ENCODE results near the gene TRPV6. TPM values are rescaled to one million over a fixed set of nuclear protein-coding genes. Genes with fewer than 3 reads are reported as not detected.
A peak's percentile ranks its signal among the peaks of the same experiment; 100 is the strongest.

TRPV6 gene
- total and polyA plus RNA-seq, 2 donors from 2014 or later = 4.4 to 5.5 TPM

DNA sequence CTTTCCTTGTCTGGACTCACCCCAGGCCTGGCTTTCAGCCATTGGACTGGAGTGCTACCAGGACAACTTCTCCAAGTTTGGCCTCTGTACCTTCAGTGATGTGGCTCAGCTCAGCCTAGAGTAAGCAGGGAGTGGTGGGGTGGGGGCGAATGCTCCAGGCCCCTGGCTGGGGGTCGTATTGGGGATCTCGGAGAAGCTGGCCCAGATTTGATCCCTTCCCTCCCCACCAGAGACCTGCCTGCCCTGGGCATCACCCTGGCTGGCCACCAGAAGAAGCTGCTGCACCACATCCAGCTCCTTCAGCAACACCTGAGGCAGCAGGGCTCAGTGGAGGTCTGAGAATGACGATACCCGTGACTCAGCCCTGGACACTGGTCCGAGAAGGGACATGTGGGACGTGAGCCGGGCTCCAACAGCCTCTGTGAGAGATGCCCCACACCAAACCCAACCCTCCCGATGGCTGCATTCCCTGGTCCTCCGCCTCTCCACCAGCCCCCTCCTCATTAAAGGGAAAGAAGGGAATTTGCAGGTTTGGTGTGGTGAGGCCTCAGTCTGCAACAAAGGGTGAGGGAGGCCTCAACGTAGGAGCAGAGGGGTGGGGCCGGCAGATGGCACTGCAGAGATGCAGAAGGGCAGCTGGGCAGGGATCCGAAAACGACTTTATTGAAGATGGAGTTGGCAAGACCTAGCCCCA lies 14.8 kb downstream of the TRPV6 start:
- no peak overlapping the region for H3K9ac ChIP-seq (ENCODE audit: low read length in 3 of 3)
- TF ChIP-seq, protein P1, sequence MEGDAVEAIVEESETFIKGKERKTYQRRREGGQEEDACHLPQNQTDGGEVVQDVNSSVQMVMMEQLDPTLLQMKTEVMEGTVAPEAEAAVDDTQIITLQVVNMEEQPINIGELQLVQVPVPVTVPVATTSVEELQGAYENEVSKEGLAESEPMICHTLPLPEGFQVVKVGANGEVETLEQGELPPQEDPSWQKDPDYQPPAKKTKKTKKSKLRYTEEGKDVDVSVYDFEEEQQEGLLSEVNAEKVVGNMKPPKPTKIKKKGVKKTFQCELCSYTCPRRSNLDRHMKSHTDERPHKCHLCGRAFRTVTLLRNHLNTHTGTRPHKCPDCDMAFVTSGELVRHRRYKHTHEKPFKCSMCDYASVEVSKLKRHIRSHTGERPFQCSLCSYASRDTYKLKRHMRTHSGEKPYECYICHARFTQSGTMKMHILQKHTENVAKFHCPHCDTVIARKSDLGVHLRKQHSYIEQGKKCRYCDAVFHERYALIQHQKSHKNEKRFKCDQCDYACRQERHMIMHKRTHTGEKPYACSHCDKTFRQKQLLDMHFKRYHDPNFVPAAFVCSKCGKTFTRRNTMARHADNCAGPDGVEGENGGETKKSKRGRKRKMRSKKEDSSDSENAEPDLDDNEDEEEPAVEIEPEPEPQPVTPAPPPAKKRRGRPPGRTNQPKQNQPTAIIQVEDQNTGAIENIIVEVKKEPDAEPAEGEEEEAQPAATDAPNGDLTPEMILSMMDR (IDR thresholded peaks at IDR 0.05; ENCODE audit: borderline replicate concordance, extremely low read depth, insufficient read depth) = no peak
- FAIRE-seq (no peak), DNase-seq (peak in 2 of 5 donors; percentile 7 to 20)
- H3K27me3 ChIP-seq (ENCODE audit: control insufficient read depth, insufficient read depth, low read length) = no peaks in the 10 kb centered on the region
- no peaks in the 10 kb centered on the region for H3K9me3 ChIP-seq (ENCODE audit: control insufficient read depth in 2 of 3, insufficient read depth in 1 of 3, low read length in 3 of 3)
- intact Hi-C loops (cut with DNase I) = no loop called here
- H3K4me1 ChIP-seq (ENCODE audit: control insufficient read depth in 2 of 3, insufficient read depth in 2 of 3, low read depth in 1 of 3, low read length in 3 of 3) = no peaks in the 10 kb centered on the region
- H3K27ac ChIP-seq (ENCODE audit: low read depth in 2 of 2, low read length in 2 of 2) = no peak overlapping the region
- H3K4me3 ChIP-seq (ENCODE audit: low read length in 3 of 3) = no peak overlapping the region
- H3K36me3 ChIP-seq (ENCODE audit: control insufficient read depth in 2 of 3, insufficient read depth in 3 of 3, low read length in 3 of 3) = no peaks in the 10 kb centered on the region

DNA sequence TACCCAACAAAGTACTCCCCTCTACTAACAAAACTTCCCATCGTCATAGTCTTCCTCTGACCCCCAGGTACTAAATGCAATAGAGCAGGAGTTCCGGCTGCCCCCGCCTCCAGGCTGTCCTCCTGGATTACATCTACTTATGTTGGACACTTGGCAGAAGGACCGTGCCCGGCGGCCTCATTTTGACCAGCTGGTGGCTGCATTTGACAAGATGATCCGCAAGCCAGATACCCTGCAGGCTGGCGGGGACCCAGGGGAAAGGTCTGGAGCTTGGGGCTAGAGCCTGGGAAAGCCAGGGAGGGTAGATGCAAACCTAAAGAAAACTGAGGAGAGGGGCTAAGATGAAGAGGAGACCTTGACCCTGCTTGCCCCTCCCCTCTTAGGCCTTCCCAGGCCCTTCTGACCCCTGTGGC lies 15.4 kb downstream of the TRPV6 start:
- Histone ChIP-seq H3K36me3 (ENCODE audit: control insufficient read depth in 2 of 3, insufficient read depth in 3 of 3, low read length in 3 of 3) (no peaks in the 10 kb centered on the region), H3K4me3 (ENCODE audit: low read length in 3 of 3) (no peak overlapping the region), H3K9me3 (ENCODE audit: control insufficient read depth in 2 of 3, insufficient read depth in 1 of 3, low read length in 3 of 3) (no peaks in the 10 kb centered on the region), H3K27ac (ENCODE audit: low read depth in 2 of 2, low read length in 2 of 2) (no peak overlapping the region), H3K9ac (ENCODE audit: low read length in 3 of 3) (no peak overlapping the region), H3K27me3 (ENCODE audit: control insufficient read depth, insufficient read depth, low read length) (no peaks in the 10 kb centered on the region), H3K4me1 (ENCODE audit: control insufficient read depth in 2 of 3, insufficient read depth in 2 of 3, low read depth in 1 of 3, low read length in 3 of 3) (no peaks in the 10 kb centered on the region)
- peak in 1 of 5 donors; percentile 26 for DNase-seq
- no peak for FAIRE-seq
- TF ChIP-seq, protein P1 (IDR thresholded peaks at IDR 0.05; ENCODE audit: borderline replicate concordance, extremely low read depth, insufficient read depth) = no peak
- intact Hi-C loops (cut with DNase I) = no loop called here

DNA sequence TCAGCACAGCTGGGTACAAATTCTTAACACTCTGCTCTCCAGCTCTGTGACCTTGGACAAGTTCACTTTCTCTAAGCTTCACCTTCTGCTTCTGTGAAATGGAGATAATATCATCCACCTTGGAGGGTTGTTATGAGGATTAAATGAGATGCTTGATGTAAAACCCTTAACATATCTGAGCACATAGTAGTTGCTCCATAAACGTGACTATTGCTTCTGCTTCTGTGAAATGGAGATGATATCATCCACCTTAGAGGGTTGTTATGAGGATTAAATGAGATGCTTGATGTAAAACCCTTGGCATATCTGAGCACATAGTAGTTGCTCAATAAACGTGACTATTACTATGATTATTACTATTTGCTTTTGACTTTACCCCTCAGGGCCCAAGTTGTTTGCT lies 16.1 kb downstream of the TRPV6 start:
- Histone ChIP-seq H3K36me3 (ENCODE audit: control insufficient read depth in 2 of 3, insufficient read depth in 3 of 3, low read length in 3 of 3) (no peaks in the 10 kb centered on the region), H3K27me3 (ENCODE audit: control insufficient read depth, insufficient read depth, low read length) (no peaks in the 10 kb centered on the region), H3K9me3 (ENCODE audit: control insufficient read depth in 2 of 3, insufficient read depth in 1 of 3, low read length in 3 of 3) (no peaks in the 10 kb centered on the region), H3K9ac (ENCODE audit: low read length in 3 of 3) (no peak overlapping the region), H3K27ac (ENCODE audit: low read depth in 2 of 2, low read length in 2 of 2) (no peak overlapping the region), H3K4me1 (ENCODE audit: control insufficient read depth in 2 of 3, insufficient read depth in 2 of 3, low read depth in 1 of 3, low read length in 3 of 3) (no peaks in the 10 kb centered on the region), H3K4me3 (ENCODE audit: low read length in 3 of 3) (no peak overlapping the region)
- DNase-seq (no peak), FAIRE-seq (no peak)
- intact Hi-C loops (cut with DNase I) = no loop called here
- TF ChIP-seq, protein P1 (IDR thresholded peaks at IDR 0.05; ENCODE audit: borderline replicate concordance, extremely low read depth, insufficient read depth) = no peak
